Measurements from ENCODE around the gene SPATA17. TPM values are rescaled to one million over a fixed set of nuclear protein-coding genes. Genes with fewer than 3 reads are reported as not detected.
"Not testable (repeated sequence)": the region's sequence is repeated elsewhere in the genome, so short reads cannot be mapped to it uniquely, and the experiment has no call there.

SPATA17 gene, protein sequence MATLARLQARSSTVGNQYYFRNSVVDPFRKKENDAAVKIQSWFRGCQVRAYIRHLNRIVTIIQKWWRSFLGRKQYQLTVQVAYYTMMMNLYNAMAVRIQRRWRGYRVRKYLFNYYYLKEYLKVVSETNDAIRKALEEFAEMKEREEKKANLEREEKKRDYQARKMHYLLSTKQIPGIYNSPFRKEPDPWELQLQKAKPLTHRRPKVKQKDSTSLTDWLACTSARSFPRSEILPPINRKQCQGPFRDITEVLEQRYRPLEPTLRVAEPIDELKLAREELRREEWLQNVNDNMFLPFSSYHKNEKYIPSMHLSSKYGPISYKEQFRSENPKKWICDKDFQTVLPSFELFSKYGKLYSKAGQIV
- total RNA-seq (4.7 TPM), polyA plus RNA-seq (0.10 TPM)

DNA sequence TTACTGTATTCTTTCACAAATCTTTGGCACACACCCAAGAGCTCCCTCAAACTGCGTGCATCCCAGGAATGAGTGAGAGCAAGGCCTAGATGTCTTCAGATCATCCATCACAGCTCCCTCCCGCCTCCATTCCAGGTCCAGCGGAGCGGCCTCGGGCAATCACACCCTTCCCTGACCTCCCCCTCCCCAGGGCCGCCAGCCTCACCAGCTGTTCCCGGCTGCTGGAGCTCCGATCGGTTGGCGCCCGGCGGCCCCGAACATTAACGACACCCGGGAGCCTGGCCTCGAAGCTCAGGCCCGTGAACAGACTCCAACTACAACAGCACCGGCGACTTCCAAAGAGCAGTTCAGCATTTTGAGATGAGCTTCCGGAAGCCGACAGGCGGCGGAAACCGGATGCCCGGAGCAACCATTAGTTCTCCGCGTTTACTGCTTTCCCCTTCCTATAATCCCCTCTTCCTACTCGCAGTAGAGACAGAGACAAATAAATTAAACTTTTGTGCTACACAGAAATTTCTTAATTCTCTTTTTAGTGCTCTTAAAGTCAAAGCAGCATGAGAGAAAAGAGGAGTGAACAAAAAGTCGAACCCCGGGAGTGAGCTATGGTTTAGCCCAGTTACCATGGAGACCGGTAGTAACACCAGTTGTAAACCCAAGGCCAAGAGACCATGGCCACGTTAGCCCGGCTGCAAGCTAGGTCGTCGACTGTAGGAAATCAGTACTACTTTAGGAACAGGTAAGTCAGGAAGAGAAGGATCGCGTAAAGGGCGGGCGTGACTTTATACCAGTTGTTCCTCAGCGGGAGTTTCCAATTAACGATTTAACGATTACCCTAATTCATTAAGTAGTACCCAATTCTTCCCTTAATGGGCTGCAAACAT is at the start of gene SPATA17, which contains the start of gene GPATCH2:
SPATA17 (plus strand) TSS at position 634 of the 881 bp plus-strand sequence; CDS start at position 669, 35 bp downstream.
GPATCH2 (minus strand) TSS at position 380 of the 881 bp plus-strand sequence; CDS start at position 261, 119 bp downstream.
- Histone ChIP-seq H3K4me1 (ENCODE audit: insufficient read depth) (peaks cover 1% of the 10 kb centered on the region), H3K4me3 (ENCODE audit: low read depth, low read length) (peak within 1 kb of the TSS; percentile 77), H3K27ac (ENCODE audit: low read depth) (peak within 1 kb of the TSS; percentile 82), H3K36me3 (ENCODE audit: insufficient read depth) (no peaks in the 10 kb centered on the region)
- peak; percentile 90 for DNase-seq (ENCODE audit: extremely low spot score)
- under 1% methylated on average over 42 of the region's 42 CpGs for WGBS

DNA sequence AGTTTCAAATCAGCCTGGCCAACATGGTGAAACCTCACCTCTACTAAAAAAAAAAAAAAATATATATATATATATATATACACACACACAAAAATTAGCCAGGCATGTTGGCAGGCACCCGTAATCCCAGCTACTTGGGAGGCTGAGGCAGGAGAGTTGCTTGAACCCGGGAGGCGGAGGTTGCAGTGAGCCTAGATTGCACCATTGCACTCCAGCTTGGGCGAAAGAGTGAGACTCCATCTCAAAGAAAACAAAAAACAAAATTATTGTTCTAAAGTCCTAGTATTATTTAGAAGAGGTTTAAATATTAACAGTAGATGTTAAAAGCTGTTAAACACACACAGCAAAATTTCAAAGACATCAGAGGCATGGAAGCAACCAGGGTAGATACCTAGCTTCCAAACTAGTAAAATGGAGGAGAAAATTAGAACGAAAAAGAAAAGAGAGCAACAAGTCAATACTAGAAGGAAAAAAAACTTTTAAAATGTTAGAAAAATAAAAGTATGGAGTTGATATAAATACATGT is 46.8 kb upstream of the SPATA17 start:
- H3K4me1 ChIP-seq (ENCODE audit: insufficient read depth); H3K4me3 ChIP-seq (ENCODE audit: low read depth, low read length); H3K36me3 ChIP-seq (ENCODE audit: insufficient read depth); H3K27ac ChIP-seq (ENCODE audit: low read depth); DNase-seq (ENCODE audit: extremely low spot score): not testable (repeated sequence)
- 97% methylated on average over 5 of the region's 5 CpGs for WGBS

DNA sequence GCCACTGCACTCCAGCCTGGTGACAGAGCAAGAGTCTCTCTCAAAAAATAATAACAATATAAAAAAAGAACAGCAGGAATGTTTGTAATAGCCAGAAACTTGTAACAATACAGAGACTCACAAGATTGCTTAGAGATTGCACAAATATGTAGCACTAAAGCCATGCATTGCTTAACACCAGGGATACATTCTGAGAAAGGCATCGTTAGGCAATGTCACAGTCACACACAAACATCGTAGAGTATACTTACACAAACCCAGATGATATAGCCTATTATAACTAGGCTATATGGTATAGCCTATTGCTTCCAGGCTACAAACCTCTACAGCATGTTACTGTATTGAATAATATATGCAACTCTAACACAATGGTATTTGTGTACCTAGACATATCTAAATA is 45.6 kb upstream of the SPATA17 start:
- H3K4me3 ChIP-seq (ENCODE audit: low read depth, low read length): no peak overlapping the region

GRCh38 chr1:217586586-217586985 is 44.6 kb upstream of the SPATA17 start:
- no peak for DNase-seq (ENCODE audit: extremely low spot score)
- no peak overlapping the region for H3K27ac ChIP-seq (ENCODE audit: low read depth)
- WGBS: 63% methylated on average over 4 of the region's 4 CpGs
- no peak overlapping the region for H3K4me3 ChIP-seq (ENCODE audit: low read depth, low read length)
- H3K4me1 ChIP-seq (ENCODE audit: insufficient read depth): no peaks in the 10 kb centered on the region
- peaks cover 2% of the 10 kb centered on the region for H3K36me3 ChIP-seq (ENCODE audit: insufficient read depth)

More for the DNA sequence above, 45.6 kb upstream of the SPATA17 start:
- Histone ChIP-seq H3K27ac (ENCODE audit: low read depth) (no peak overlapping the region), H3K36me3 (ENCODE audit: insufficient read depth) (peaks cover 2% of the 10 kb centered on the region), H3K4me1 (ENCODE audit: insufficient read depth) (no peaks in the 10 kb centered on the region)
- WGBS: 95% methylated on average over 2 of the region's 2 CpGs
- DNase-seq (ENCODE audit: extremely low spot score): no peak

- H3K4me1 ChIP-seq (ENCODE audit: insufficient read depth): no peaks in the 10 kb centered on the region
- no peak for DNase-seq (ENCODE audit: extremely low spot score)
- 78% methylated on average over 2 of the region's 2 CpGs for WGBS
- H3K4me3 ChIP-seq (ENCODE audit: low read depth, low read length): no peak overlapping the region
- peaks cover 2% of the 10 kb centered on the region for H3K36me3 ChIP-seq (ENCODE audit: insufficient read depth)
- H3K27ac ChIP-seq (ENCODE audit: low read depth): no peak overlapping the region
Observed at GRCh38 chr1:217590598-217590997, 40.5 kb upstream of the SPATA17 start.

- no peaks in the 10 kb centered on the region for H3K36me3 ChIP-seq (ENCODE audit: insufficient read depth)
- WGBS: 27% methylated on average over 2 of the region's 2 CpGs
- no peak for DNase-seq (ENCODE audit: extremely low spot score)
- H3K27ac ChIP-seq (ENCODE audit: low read depth): no peak overlapping the region
- no peak overlapping the region for H3K4me3 ChIP-seq (ENCODE audit: low read depth, low read length)
- H3K4me1 ChIP-seq (ENCODE audit: insufficient read depth): no peaks in the 10 kb centered on the region
Observed at GRCh38 chr1:217599154-217599553, 32.0 kb upstream of the SPATA17 start.

DNA sequence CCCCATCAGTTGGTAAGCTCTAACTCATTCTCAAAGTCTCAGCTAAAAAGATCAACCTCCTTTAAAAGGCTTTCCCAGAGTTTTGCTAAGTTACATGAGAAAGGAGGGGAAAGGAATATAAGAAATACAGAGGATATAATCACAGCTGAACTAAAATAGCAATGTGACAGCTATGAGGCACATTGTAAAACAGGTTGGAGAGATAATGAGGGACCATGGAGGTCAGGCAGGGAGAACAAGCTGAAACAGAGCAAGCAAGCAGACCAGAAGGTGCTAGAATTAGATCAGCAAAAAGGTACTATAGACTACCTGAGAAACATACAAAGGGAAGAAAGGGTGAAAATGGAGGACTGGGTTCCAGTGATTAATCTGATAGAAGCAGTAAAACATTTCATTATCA is 28.8 kb upstream of the SPATA17 start:
- Histone ChIP-seq H3K4me3 (ENCODE audit: low read depth, low read length) (no peak overlapping the region), H3K36me3 (ENCODE audit: insufficient read depth) (no peaks in the 10 kb centered on the region), H3K4me1 (ENCODE audit: insufficient read depth) (no peaks in the 10 kb centered on the region), H3K27ac (ENCODE audit: low read depth) (no peak overlapping the region)
- no peak for DNase-seq (ENCODE audit: extremely low spot score)

- DNase-seq (ENCODE audit: extremely low spot score): no peak
- no peaks in the 10 kb centered on the region for H3K4me1 ChIP-seq (ENCODE audit: insufficient read depth)
- WGBS: 89% methylated on average over 1 of the region's 1 CpG
- H3K27ac ChIP-seq (ENCODE audit: low read depth): no peak overlapping the region
- H3K36me3 ChIP-seq (ENCODE audit: insufficient read depth): peaks cover 1% of the 10 kb centered on the region
- H3K4me3 ChIP-seq (ENCODE audit: low read depth, low read length): no peak overlapping the region
Observed at GRCh38 chr1:217605390-217605789, 25.8 kb upstream of the SPATA17 start.

GRCh38 chr1:217614200-217614712 is 16.9 kb upstream of the SPATA17 start:
- Histone ChIP-seq H3K4me3 (ENCODE audit: low read depth, low read length) (no peak overlapping the region), H3K4me1 (ENCODE audit: insufficient read depth) (no peaks in the 10 kb centered on the region), H3K36me3 (ENCODE audit: insufficient read depth) (peaks cover 6% of the 10 kb centered on the region), H3K27ac (ENCODE audit: low read depth) (no peak overlapping the region)
- DNase-seq (ENCODE audit: extremely low spot score): no peak
- WGBS: 66% methylated on average over 3 of the region's 3 CpGs

GRCh38 chr1:217617126-217617525 is 14.0 kb upstream of the SPATA17 start:
- Histone ChIP-seq H3K4me1 (ENCODE audit: insufficient read depth) (no peaks in the 10 kb centered on the region), H3K27ac (ENCODE audit: low read depth) (no peak overlapping the region), H3K4me3 (ENCODE audit: low read depth, low read length) (no peak overlapping the region), H3K36me3 (ENCODE audit: insufficient read depth) (peaks cover 5% of the 10 kb centered on the region)
- DNase-seq (ENCODE audit: extremely low spot score): no peak
- 26% methylated on average over 1 of the region's 1 CpG for WGBS

GRCh38 chr1:217620814-217621213 is 10.3 kb upstream of the SPATA17 start:
- 86% methylated on average over 4 of the region's 4 CpGs for WGBS
- no peak for DNase-seq (ENCODE audit: extremely low spot score)
- peaks cover 5% of the 10 kb centered on the region for H3K36me3 ChIP-seq (ENCODE audit: insufficient read depth)
- no peak overlapping the region for H3K27ac ChIP-seq (ENCODE audit: low read depth)
- H3K4me3 ChIP-seq (ENCODE audit: low read depth, low read length): no peak overlapping the region
- no peaks in the 10 kb centered on the region for H3K4me1 ChIP-seq (ENCODE audit: insufficient read depth)

- 90% methylated on average over 3 of the region's 3 CpGs for WGBS
- H3K27ac ChIP-seq (ENCODE audit: low read depth): no peak overlapping the region
Observed at GRCh38 chr1:217622042-217622441, 9.1 kb upstream of the SPATA17 start.

DNA sequence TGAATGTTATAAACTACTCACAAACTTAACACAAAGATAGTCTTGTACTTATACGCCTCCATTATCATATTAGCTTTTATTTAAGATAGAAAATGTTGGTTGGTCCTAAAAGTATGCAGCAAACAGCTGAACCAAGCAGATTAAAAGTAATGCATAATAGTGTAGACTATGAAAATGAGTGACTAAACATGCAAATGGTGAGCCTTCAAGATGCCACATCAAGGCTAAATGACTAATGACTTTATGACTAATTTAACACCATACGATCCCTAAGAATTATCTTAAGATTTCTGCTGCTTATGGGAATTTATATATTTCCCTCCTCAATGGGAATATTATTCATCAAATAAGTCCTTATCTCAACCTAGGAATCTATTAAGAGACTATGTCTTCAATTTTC is 4.8 kb upstream of the SPATA17 start:
- H3K36me3 ChIP-seq (ENCODE audit: insufficient read depth): no peaks in the 10 kb centered on the region
- 94% methylated on average over 2 of the region's 2 CpGs for WGBS
- no peak overlapping the region for H3K4me3 ChIP-seq (ENCODE audit: low read depth, low read length)
- DNase-seq (ENCODE audit: extremely low spot score): no peak
- H3K4me1 ChIP-seq (ENCODE audit: insufficient read depth): no peaks in the 10 kb centered on the region
- H3K27ac ChIP-seq (ENCODE audit: low read depth): no peak overlapping the region

More at GRCh38 chr1:217622042-217622441, 9.1 kb upstream of the SPATA17 start:
- no peak for DNase-seq (ENCODE audit: extremely low spot score)
- Histone ChIP-seq H3K4me3 (ENCODE audit: low read depth, low read length) (no peak overlapping the region), H3K36me3 (ENCODE audit: insufficient read depth) (peaks cover 5% of the 10 kb centered on the region), H3K4me1 (ENCODE audit: insufficient read depth) (no peaks in the 10 kb centered on the region)
